GM23338 (cell line): ENCODE measurements around the gene CNIH3. TPM values are rescaled to one million over a fixed set of nuclear protein-coding genes. Genes with fewer than 3 reads are reported as not detected.

Experiments used
- CREB1 ChIP-seq: fragments of 250-450 bp; sonication (Bioruptor Pico); IDR thresholded peaks from 2 replicates; pipeline ENCODE4 v1.5.0; 2020; ENCODE audit warnings: low read depth, mild to moderate bottlenecking, moderate library complexity
- ETS1 ChIP-seq: IDR thresholded peaks from 2 replicates; pipeline ENCODE4 v1.6.1; 2016; ENCODE audit warnings: antibody characterized with exemption
- EZH2phosphoT487 ChIP-seq: fragments of 200-600 bp; sonication (generic); IDR thresholded peaks from one replicate; pipeline ENCODE4 v1.8.1; 2018; ENCODE audit warnings: antibody characterized with exemption; ENCODE audit not compliant: unreplicated experiment
- POLR2AphosphoS5 ChIP-seq: IDR thresholded peaks from 2 replicates; pipeline ENCODE4 v1.6.1; 2016; ENCODE audit warnings: antibody characterized with exemption, low read depth
- ZNF114 ChIP-seq: fragments of 250-450 bp; sonication (Bioruptor Pico); IDR thresholded peaks from 2 replicates; pipeline ENCODE4 v1.5.0; 2020; ENCODE audit warnings: mild to moderate bottlenecking, moderate library complexity
- ZNF331 ChIP-seq: fragments of 250-450 bp; sonication (Bioruptor Pico); IDR thresholded peaks from 2 replicates; pipeline ENCODE4 v1.5.0; 2020; ENCODE audit warnings: low read depth, mild to moderate bottlenecking, moderate library complexity
- ZNF462 ChIP-seq: fragments of 250-450 bp; sonication (Bioruptor Pico); IDR thresholded peaks from 2 replicates; pipeline ENCODE4 v1.5.0; 2020; ENCODE audit warnings: mild to moderate bottlenecking, moderate library complexity
- polyA plus RNA-seq: library from polyadenylated mRNA; unstranded; fragments of >200 nt; fragmentation: Nextera tagmentation; extraction: Ambion mirVana; gene quantifications from 2 replicates; pipeline ENCODE4 v1.2.1, GENCODE V29; 2016
- total RNA-seq: library from RNA; depleted of rRNA; stranded (reverse); fragments of >200 nt; shearing (Covaris generic); gene quantifications from 2 replicates; pipeline ENCODE4 v1.2.3, GENCODE V29; 2014
- TF ChIP-seq, protein P1 (sequence below), 2 experiments: fragments of 200-600 bp in 1 of 2; sonication (generic) in 1 of 2; conservative IDR thresholded peaks; 2 replicates each; pipeline versions ENCODE4 v1.5.1 to v1.6.1; 2016 to 2017; ENCODE audit warnings: antibody characterized with exemption in 2 of 2, low read depth in 2 of 2, mild to moderate bottlenecking in 2 of 2, moderate library complexity in 1 of 2

CNIH3 gene
- total and polyA plus RNA-seq, 2 experiments from 2014 or later: 3.6 to 5.1 TPM

- TF ChIP-seq ZNF462 (CRISPR knock-in tag) (no peak), CREB1 (CRISPR knock-in tag) (no peak), ZNF114 (CRISPR knock-in tag) (no peak), ZNF331 (CRISPR knock-in tag) (no peak), ETS1 (no peak), POLR2AphosphoS5 (no peak), EZH2phosphoT487 (no peak)
- TF ChIP-seq, protein P1, sequence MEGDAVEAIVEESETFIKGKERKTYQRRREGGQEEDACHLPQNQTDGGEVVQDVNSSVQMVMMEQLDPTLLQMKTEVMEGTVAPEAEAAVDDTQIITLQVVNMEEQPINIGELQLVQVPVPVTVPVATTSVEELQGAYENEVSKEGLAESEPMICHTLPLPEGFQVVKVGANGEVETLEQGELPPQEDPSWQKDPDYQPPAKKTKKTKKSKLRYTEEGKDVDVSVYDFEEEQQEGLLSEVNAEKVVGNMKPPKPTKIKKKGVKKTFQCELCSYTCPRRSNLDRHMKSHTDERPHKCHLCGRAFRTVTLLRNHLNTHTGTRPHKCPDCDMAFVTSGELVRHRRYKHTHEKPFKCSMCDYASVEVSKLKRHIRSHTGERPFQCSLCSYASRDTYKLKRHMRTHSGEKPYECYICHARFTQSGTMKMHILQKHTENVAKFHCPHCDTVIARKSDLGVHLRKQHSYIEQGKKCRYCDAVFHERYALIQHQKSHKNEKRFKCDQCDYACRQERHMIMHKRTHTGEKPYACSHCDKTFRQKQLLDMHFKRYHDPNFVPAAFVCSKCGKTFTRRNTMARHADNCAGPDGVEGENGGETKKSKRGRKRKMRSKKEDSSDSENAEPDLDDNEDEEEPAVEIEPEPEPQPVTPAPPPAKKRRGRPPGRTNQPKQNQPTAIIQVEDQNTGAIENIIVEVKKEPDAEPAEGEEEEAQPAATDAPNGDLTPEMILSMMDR (conservative IDR thresholded peaks at IDR 0.05; ENCODE audit: low read depth in 2 of 2): no peak
Measured at GRCh38 chr1:224768971-224769370, 152.9 kb downstream of the CNIH3 start (continued).
